Kidney (tissue), 14 donors: ENCODE data around the gene NFAM1. TPM values are rescaled to one million over a fixed set of nuclear protein-coding genes. Genes with fewer than 3 reads are reported as not detected.

Source experiments
- DNase-seq, 5 donors: peaks; one replicate each; pipeline ENCODE4 v3.0.0-alpha.2; 2013 to 2020
- FAIRE-seq: peaks from 2 replicates; lab custom pipeline; 2012; peaks lifted over from hg19 to GRCh38; lab: Jason Lieb, UNC
- H3K27ac ChIP-seq, 2 donors: one replicate each; pipeline ENCODE4 v1.7.0; 2013; ENCODE audit warnings: low read depth in 2 of 2, low read length in 2 of 2, inconsistent platforms in 1 of 2
- H3K27me3 ChIP-seq: one replicate; pipeline ENCODE4 v1.7.1; 2013; ENCODE audit warnings: low read length, inconsistent platforms; ENCODE audit not compliant: control insufficient read depth, insufficient read depth
- H3K36me3 ChIP-seq, 3 donors: one replicate each; pipeline versions ENCODE4 v1.7.0 to v1.7.1; 2013; ENCODE audit warnings: low read length in 3 of 3, control low read depth in 1 of 3, inconsistent platforms in 1 of 3; ENCODE audit not compliant: insufficient read depth in 3 of 3, control insufficient read depth in 2 of 3
- H3K4me1 ChIP-seq, 3 donors: one replicate each; pipeline versions ENCODE4 v1.7.0 to v1.7.1; 2013; ENCODE audit warnings: low read length in 3 of 3, inconsistent platforms in 1 of 3, low read depth in 1 of 3; ENCODE audit not compliant: control insufficient read depth in 2 of 3, insufficient read depth in 2 of 3
- H3K4me3 ChIP-seq, 3 donors: one replicate each; pipeline versions ENCODE4 v1.7.0 to v1.8.1; 2013; ENCODE audit warnings: low read length in 3 of 3, control low read depth in 1 of 3, inconsistent platforms in 1 of 3
- H3K9ac ChIP-seq, 3 donors: one replicate each; pipeline versions ENCODE4 v1.7.0 to v1.7.1; 2013; ENCODE audit warnings: low read length in 3 of 3, control low read depth in 1 of 3, inconsistent platforms in 1 of 3
- H3K9me3 ChIP-seq, 3 donors: one replicate each; pipeline versions ENCODE4 v1.7.0 to v1.7.1; 2013; ENCODE audit warnings: low read length in 3 of 3, control low read depth in 1 of 3, inconsistent platforms in 1 of 3; ENCODE audit not compliant: control insufficient read depth in 2 of 3, insufficient read depth in 1 of 3
- CTCF ChIP-seq: IDR thresholded peaks from 3 replicates; pipeline ENCODE4 v1.5.1; 2012; ENCODE audit warnings: mild to moderate bottlenecking, moderate library complexity, borderline replicate concordance; ENCODE audit not compliant: insufficient read depth; ENCODE audit errors: extremely low read depth
- intact Hi-C: fragments of 100-400 bp; cut with DNase I; formaldehyde crosslinking; loops from one replicate; pipeline ENCODE4 v1.11.1; 2022
- polyA plus RNA-seq: library from polyadenylated mRNA; stranded (reverse); fragments of 350-450 nt; fragmentation: Illumina TruSeq; extraction: RNeasy Lipid Tissue Mini Kit (QIAGEN cat#74804); gene quantifications from one replicate; pipeline ENCODE4 v1.2.3, GENCODE V29; 2014; ENCODE audit warnings: low read depth, low replicate concordance; ENCODE audit not compliant: insufficient read depth
- total RNA-seq: library from RNA; stranded (reverse); fragmentation: NEBNext Ultra II Directional; extraction: Animal tissue kit (Norgen Biotek cat#: 25700); gene quantifications from one replicate; pipeline ENCODE4 v1.2.1, GENCODE V29; 2021
- donor health status: control.
- donor health status: control.
- donor health status: control.
- donor health status: control.
- donor health status: control.
- donor health status: DM: yes; HTN: yes; CAD: no.
- donor health status: Normal renal cell carcinoma (clear cell type).

Gene NFAM1
- total and polyA plus RNA-seq, 2 donors from 2014 or later: 0.60 to 7.9 TPM

GRCh38 chr22:42340150-42340549, 92.1 kb downstream of the NFAM1 start:
- Histone ChIP-seq H3K27me3 (no peaks in the 10 kb centered on the region), H3K4me1 (no peaks in the 10 kb centered on the region), H3K27ac (no peak overlapping the region), H3K4me3 (no peak overlapping the region), H3K9ac (no peak overlapping the region), H3K9me3 (no peaks in the 10 kb centered on the region), H3K36me3 (no peaks in the 10 kb centered on the region)
- FAIRE-seq: no peak
- intact Hi-C loops: no loop called here
- no peak for TF ChIP-seq CTCF
- DNase-seq: no peak

GRCh38 chr22:42338479-42338878, 93.7 kb downstream of the NFAM1 start:
- no peak overlapping the region for H3K9ac ChIP-seq
- TF ChIP-seq CTCF: no peak
- no peak overlapping the region for H3K27ac ChIP-seq
- intact Hi-C loops: no loop called here
- no peaks in the 10 kb centered on the region for H3K36me3 ChIP-seq
- H3K27me3 ChIP-seq: no peaks in the 10 kb centered on the region
- no peaks in the 10 kb centered on the region for H3K9me3 ChIP-seq
- DNase-seq (no peak), FAIRE-seq (no peak)
- no peaks in the 10 kb centered on the region for H3K4me1 ChIP-seq
- no peak overlapping the region for H3K4me3 ChIP-seq

- FAIRE-seq (no peak), DNase-seq (no peak)
- intact Hi-C loops: no loop called here
Observed at GRCh38 chr22:42337356-42337755, 94.8 kb downstream of the NFAM1 start.

More at GRCh38 chr22:42337356-42337755, 94.8 kb downstream of the NFAM1 start:
- Histone ChIP-seq H3K36me3 (no peaks in the 10 kb centered on the region), H3K9me3 (no peaks in the 10 kb centered on the region), H3K4me3 (no peak overlapping the region), H3K9ac (no peak overlapping the region), H3K27me3 (no peaks in the 10 kb centered on the region), H3K4me1 (no peaks in the 10 kb centered on the region), H3K27ac (no peak overlapping the region)
- TF ChIP-seq CTCF: no peak
